ENCODE measurements around the gene WRAP53.

Gene WRAP53

GRCh38 chr17:7729816-7730215 is 41.5 kb downstream of the WRAP53 start:
- Histone ChIP-seq H3K9ac (ENCODE audit: low read length) (no peak overlapping the region), H3K4me2 (ENCODE audit: low read length) (no peak overlapping the region), H4K20me1 (ENCODE audit: insufficient read depth, low read length) (no peaks in the 10 kb centered on the region), H3K79me2 (ENCODE audit: low read length) (no peaks in the 10 kb centered on the region), H2AFZ (ENCODE audit: low read depth, low read length) (no peak overlapping the region), H3K4me3 (ENCODE audit: low read length) (no peak overlapping the region), H3K27me3 (ENCODE audit: low read depth, low read length) (no peaks in the 10 kb centered on the region), H3K27ac (ENCODE audit: low read length) (no peak overlapping the region), H3K36me3 (replicated peaks; ENCODE audit: low read depth, low read length) (no peaks in the 10 kb centered on the region), H3K4me1 (ENCODE audit: low read length) (peaks cover 4% of the 10 kb centered on the region; the same call in 1 of the 2 replicates), H3K9me3 (ENCODE audit: insufficient read depth, low read length) (no peaks in the 10 kb centered on the region)
- no peak for TF ChIP-seq EZH2phosphoT487 (IDR thresholded peaks at IDR 0.05; ENCODE audit: low read depth)
- TF ChIP-seq, protein P1, sequence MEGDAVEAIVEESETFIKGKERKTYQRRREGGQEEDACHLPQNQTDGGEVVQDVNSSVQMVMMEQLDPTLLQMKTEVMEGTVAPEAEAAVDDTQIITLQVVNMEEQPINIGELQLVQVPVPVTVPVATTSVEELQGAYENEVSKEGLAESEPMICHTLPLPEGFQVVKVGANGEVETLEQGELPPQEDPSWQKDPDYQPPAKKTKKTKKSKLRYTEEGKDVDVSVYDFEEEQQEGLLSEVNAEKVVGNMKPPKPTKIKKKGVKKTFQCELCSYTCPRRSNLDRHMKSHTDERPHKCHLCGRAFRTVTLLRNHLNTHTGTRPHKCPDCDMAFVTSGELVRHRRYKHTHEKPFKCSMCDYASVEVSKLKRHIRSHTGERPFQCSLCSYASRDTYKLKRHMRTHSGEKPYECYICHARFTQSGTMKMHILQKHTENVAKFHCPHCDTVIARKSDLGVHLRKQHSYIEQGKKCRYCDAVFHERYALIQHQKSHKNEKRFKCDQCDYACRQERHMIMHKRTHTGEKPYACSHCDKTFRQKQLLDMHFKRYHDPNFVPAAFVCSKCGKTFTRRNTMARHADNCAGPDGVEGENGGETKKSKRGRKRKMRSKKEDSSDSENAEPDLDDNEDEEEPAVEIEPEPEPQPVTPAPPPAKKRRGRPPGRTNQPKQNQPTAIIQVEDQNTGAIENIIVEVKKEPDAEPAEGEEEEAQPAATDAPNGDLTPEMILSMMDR (IDR thresholded peaks at IDR 0.05; ENCODE audit: low read depth, low read length): no peak

DNA sequence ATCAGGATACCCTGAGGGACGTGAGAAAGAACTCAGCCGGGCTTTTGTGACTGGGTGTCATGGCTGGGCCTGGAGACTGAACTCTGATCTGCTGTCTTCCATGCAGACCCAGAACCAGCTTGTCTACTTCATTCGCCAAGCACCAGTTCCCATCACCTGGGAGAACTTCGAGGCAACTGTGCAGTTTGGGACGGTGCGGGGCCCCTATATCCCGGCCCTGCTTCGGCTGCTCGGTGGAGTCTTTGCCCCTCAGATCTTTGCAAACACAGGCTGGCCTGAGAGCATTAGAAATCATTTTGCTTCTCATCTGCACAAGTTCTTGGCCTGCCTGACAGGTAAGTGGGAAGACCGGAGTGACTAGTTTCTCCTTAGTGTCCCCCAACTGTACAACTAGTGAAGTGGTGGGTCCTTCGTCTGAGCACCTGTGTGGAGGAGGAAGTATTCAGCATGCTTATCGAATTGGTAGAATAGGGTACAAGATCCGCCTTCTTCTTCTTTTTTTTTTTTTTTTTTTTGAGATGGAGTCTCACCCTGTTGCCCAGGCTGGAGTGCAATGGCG is 44.8 kb downstream of the WRAP53 start:
- Histone ChIP-seq H3K9ac (ENCODE audit: low read length) (no peak overlapping the region), H4K20me1 (ENCODE audit: insufficient read depth, low read length) (no peaks in the 10 kb centered on the region), H3K4me2 (ENCODE audit: low read length) (no peak overlapping the region), H3K9me3 (ENCODE audit: insufficient read depth, low read length) (no peaks in the 10 kb centered on the region), H3K27ac (ENCODE audit: low read length) (no peak overlapping the region), H3K79me2 (ENCODE audit: low read length) (no peaks in the 10 kb centered on the region), H3K4me1 (ENCODE audit: low read length) (peaks cover 4% of the 10 kb centered on the region; the same call in 1 of the 2 replicates), H3K27me3 (ENCODE audit: low read depth, low read length) (no peaks in the 10 kb centered on the region), H3K36me3 (replicated peaks; ENCODE audit: low read depth, low read length) (no peaks in the 10 kb centered on the region), H2AFZ (ENCODE audit: low read depth, low read length) (no peak overlapping the region), H3K4me3 (ENCODE audit: low read length) (no peak overlapping the region)
- TF ChIP-seq, protein P1 (IDR thresholded peaks at IDR 0.05; ENCODE audit: low read depth, low read length): no peak
- TF ChIP-seq EZH2phosphoT487 (IDR thresholded peaks at IDR 0.05; ENCODE audit: low read depth): no peak

DNA sequence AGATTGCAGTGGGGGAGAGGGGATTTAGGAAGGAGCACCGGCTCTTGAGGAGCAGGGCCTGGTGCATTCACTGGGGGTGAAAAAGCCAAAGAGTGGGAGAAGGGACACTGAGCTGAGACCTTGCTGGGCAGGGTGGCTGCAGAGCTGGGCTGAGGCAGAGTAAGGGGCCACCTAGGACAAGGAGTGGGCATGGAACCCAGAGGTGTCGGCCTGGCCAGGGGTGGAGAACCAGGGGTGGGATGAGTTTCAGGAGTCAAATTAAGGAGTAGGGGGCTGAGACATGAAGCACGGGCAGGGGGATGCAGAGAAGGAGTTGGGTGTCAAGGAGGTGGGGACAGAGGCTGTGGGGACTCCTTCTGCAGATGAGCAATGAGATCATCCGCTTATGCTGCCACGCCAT is 49.3 kb downstream of the WRAP53 start:
- Histone ChIP-seq H3K9me3 (ENCODE audit: insufficient read depth, low read length) (no peaks in the 10 kb centered on the region), H3K36me3 (replicated peaks; ENCODE audit: low read depth, low read length) (no peaks in the 10 kb centered on the region), H3K27ac (ENCODE audit: low read length) (no peak overlapping the region), H3K9ac (ENCODE audit: low read length) (no peak overlapping the region), H3K4me2 (ENCODE audit: low read length) (no peak overlapping the region), H4K20me1 (ENCODE audit: insufficient read depth, low read length) (no peaks in the 10 kb centered on the region), H3K4me3 (ENCODE audit: low read length) (no peak overlapping the region), H2AFZ (ENCODE audit: low read depth, low read length) (no peak overlapping the region), H3K4me1 (ENCODE audit: low read length) (no peaks in the 10 kb centered on the region), H3K27me3 (ENCODE audit: low read depth, low read length) (no peaks in the 10 kb centered on the region), H3K79me2 (ENCODE audit: low read length) (no peaks in the 10 kb centered on the region)
- no peak for TF ChIP-seq EZH2phosphoT487 (IDR thresholded peaks at IDR 0.05; ENCODE audit: low read depth)
- TF ChIP-seq, protein P1 (IDR thresholded peaks at IDR 0.05; ENCODE audit: low read depth, low read length): no peak

DNA sequence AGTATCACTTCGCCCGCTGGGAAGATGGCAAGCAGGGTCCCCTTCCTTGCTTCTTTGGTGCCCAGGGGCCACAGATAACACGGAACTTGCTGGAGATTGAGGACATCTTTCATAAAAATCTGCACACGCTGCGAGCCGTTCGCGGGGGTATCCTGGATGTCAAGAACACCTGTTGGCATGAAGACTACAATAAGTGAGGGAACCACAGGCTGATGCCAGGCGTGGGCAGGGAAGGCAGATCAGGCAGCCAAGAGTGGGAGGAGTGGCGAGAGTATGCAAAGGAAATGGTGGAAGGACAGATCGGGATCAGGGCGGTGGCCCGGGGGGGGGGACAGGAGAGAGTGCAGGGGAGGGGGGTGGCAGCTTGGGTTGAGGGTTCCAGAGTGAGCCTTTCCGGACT is 51.5 kb downstream of the WRAP53 start:
- Histone ChIP-seq H4K20me1 (ENCODE audit: insufficient read depth, low read length) (no peaks in the 10 kb centered on the region), H3K4me3 (ENCODE audit: low read length) (no peak overlapping the region), H3K4me1 (ENCODE audit: low read length) (no peaks in the 10 kb centered on the region), H3K9ac (ENCODE audit: low read length) (no peak overlapping the region), H3K27me3 (ENCODE audit: low read depth, low read length) (no peaks in the 10 kb centered on the region), H3K9me3 (ENCODE audit: insufficient read depth, low read length) (no peaks in the 10 kb centered on the region), H3K36me3 (replicated peaks; ENCODE audit: low read depth, low read length) (no peaks in the 10 kb centered on the region), H3K79me2 (ENCODE audit: low read length) (no peaks in the 10 kb centered on the region), H2AFZ (ENCODE audit: low read depth, low read length) (no peak overlapping the region), H3K4me2 (ENCODE audit: low read length) (no peak overlapping the region), H3K27ac (ENCODE audit: low read length) (no peak overlapping the region)
- TF ChIP-seq, protein P1 (IDR thresholded peaks at IDR 0.05; ENCODE audit: low read depth, low read length): no peak
- TF ChIP-seq EZH2phosphoT487 (IDR thresholded peaks at IDR 0.05; ENCODE audit: low read depth): no peak

Data from OCI-LY3 (cell line).